H9 (cell line): Measurements from ENCODE around the gene EIF4A3. TPM values are rescaled to one million over a fixed set of nuclear protein-coding genes. Genes with fewer than 3 reads are reported as not detected.

Source experiments
- DNase-seq: peaks from one replicate; pipeline ENCODE4 v3.0.0-alpha.2; 2017
- H2AFZ ChIP-seq: one replicate; pipeline ENCODE4 v1.6.1; 2013; ENCODE audit warnings: mild to moderate bottlenecking, low read length, control low read depth, moderate library complexity
- H2AK5ac ChIP-seq: 2 replicates; pipeline ENCODE4 v1.6.1; 2013; ENCODE audit warnings: low read length, control low read depth, mixed read lengths; ENCODE audit not compliant: insufficient read length
- H2BK120ac ChIP-seq: one replicate; pipeline ENCODE4 v1.6.1; 2013; ENCODE audit warnings: low read depth, mild to moderate bottlenecking, low read length, control low read depth, inconsistent platforms; ENCODE audit not compliant: poor library complexity, severe bottlenecking
- H2BK12ac ChIP-seq: 2 replicates; pipeline ENCODE4 v1.6.1; 2013; ENCODE audit warnings: low read length, control low read depth, mixed read lengths, low read depth; ENCODE audit not compliant: insufficient read length
- H2BK15ac ChIP-seq: 2 replicates; pipeline ENCODE4 v1.6.1; 2013; ENCODE audit warnings: low read depth, low read length, control low read depth
- H2BK20ac ChIP-seq: one replicate; pipeline ENCODE4 v1.6.1; 2013; ENCODE audit warnings: low read depth, mild to moderate bottlenecking, low read length, control low read depth, inconsistent platforms; ENCODE audit not compliant: poor library complexity, severe bottlenecking
- H2BK5ac ChIP-seq: 2 replicates; pipeline ENCODE4 v1.6.1; 2013; ENCODE audit warnings: low read length, control low read depth, mixed read lengths; ENCODE audit not compliant: insufficient read length
- H3K14ac ChIP-seq: 2 replicates; pipeline ENCODE4 v1.6.1; 2013; ENCODE audit warnings: low read length, control low read depth; ENCODE audit not compliant: insufficient read depth
- H3K18ac ChIP-seq: 2 replicates; pipeline ENCODE4 v1.6.1; 2013; ENCODE audit warnings: low read depth, mild to moderate bottlenecking, mixed read lengths, low read length, control low read depth; ENCODE audit not compliant: insufficient read length
- H3K23ac ChIP-seq: 2 replicates; pipeline ENCODE4 v1.6.1; 2013; ENCODE audit warnings: low read length, control low read depth, mixed read lengths, low read depth; ENCODE audit not compliant: insufficient read length
- H3K23me2 ChIP-seq: 2 replicates; pipeline ENCODE4 v1.6.1; 2013; ENCODE audit warnings: low read depth, mild to moderate bottlenecking, mixed read lengths, low read length, control low read depth; ENCODE audit not compliant: insufficient read length, poor library complexity, severe bottlenecking
- H3K27ac ChIP-seq: 2 replicates; pipeline ENCODE4 v1.5.1; 2013; ENCODE audit warnings: low read length, control low read depth, mixed read lengths, low read depth; ENCODE audit not compliant: insufficient read length
- H3K27me3 ChIP-seq: 2 replicates; pipeline ENCODE4 v1.6.1; 2013; ENCODE audit warnings: low read length, control low read depth, inconsistent platforms; ENCODE audit not compliant: insufficient read depth
- H3K4ac ChIP-seq: 2 replicates; pipeline ENCODE4 v1.6.1; 2013; ENCODE audit warnings: low read depth, mild to moderate bottlenecking, control low read depth, inconsistent platforms, low read length, moderate library complexity
- H3K4me1 ChIP-seq: 2 replicates; pipeline ENCODE4 v1.6.1; 2013; ENCODE audit warnings: low read length, control low read depth, inconsistent platforms; ENCODE audit not compliant: insufficient read depth
- H3K4me2 ChIP-seq: 2 replicates; pipeline ENCODE4 v1.6.1; 2013; ENCODE audit warnings: low read length, control low read depth, mixed read lengths; ENCODE audit not compliant: insufficient read length, insufficient read depth
- H3K56ac ChIP-seq: 2 replicates; pipeline ENCODE4 v1.6.1; 2013; ENCODE audit warnings: low read depth, mild to moderate bottlenecking, mixed read lengths, low read length, control low read depth; ENCODE audit not compliant: insufficient read length
- H3K79me1 ChIP-seq: 2 replicates; pipeline ENCODE4 v1.6.1; 2013; ENCODE audit warnings: low read depth, mild to moderate bottlenecking, moderate library complexity, low read length, control low read depth, inconsistent platforms; ENCODE audit not compliant: insufficient read depth, poor library complexity, severe bottlenecking
- H3K79me2 ChIP-seq: 2 replicates; pipeline ENCODE4 v1.6.1; 2013; ENCODE audit warnings: low read length, control low read depth, inconsistent platforms; ENCODE audit not compliant: insufficient read depth
- H3K9ac ChIP-seq: 2 replicates; pipeline ENCODE4 v1.6.1; 2013; ENCODE audit warnings: low read length, control low read depth, mixed read lengths; ENCODE audit not compliant: insufficient read length; ENCODE audit errors: extremely low read depth
- H3K9me3 ChIP-seq: one replicate; pipeline ENCODE4 v1.6.1; 2013; ENCODE audit warnings: low read depth, low read length, inconsistent platforms; ENCODE audit not compliant: control insufficient read depth
- H3T11ph ChIP-seq: one replicate; pipeline ENCODE4 v1.6.1; 2013; ENCODE audit warnings: mild to moderate bottlenecking, low read length, control low read depth, inconsistent platforms
- H4K20me1 ChIP-seq: one replicate; pipeline ENCODE4 v1.6.1; 2013; ENCODE audit not compliant: control insufficient read depth, insufficient read length, insufficient read depth
- H4K5ac ChIP-seq: 2 replicates; pipeline ENCODE4 v1.6.1; 2013; ENCODE audit warnings: low read depth, mild to moderate bottlenecking, mixed read lengths, low read length, control low read depth; ENCODE audit not compliant: insufficient read length
- H4K8ac ChIP-seq: replicated peaks from 2 replicates; pipeline ENCODE4 v1.6.1; 2013; ENCODE audit warnings: low read length, control low read depth, mixed read lengths, low read depth; ENCODE audit not compliant: insufficient read length
- H4K91ac ChIP-seq: 2 replicates; pipeline ENCODE4 v1.6.1; 2013; ENCODE audit warnings: low read depth, mild to moderate bottlenecking, moderate library complexity, mixed read lengths, low read length, control low read depth; ENCODE audit not compliant: insufficient read length
- H3K27ac Mint-ChIP-seq, 3 experiments: 2 replicates in 2 of 3; 3 replicates in 1 of 3; pipeline ENCODE4 v1.8.0; 2020 to 2021; ENCODE audit warnings: mixed read lengths in 3 of 3, mild to moderate bottlenecking in 1 of 3, moderate library complexity in 1 of 3
- H3K27me3 Mint-ChIP-seq: 2 replicates; pipeline ENCODE4 v1.8.0; 2021; ENCODE audit warnings: low read depth, mild to moderate bottlenecking, moderate library complexity, mixed read lengths
- H3K36me3 Mint-ChIP-seq, 3 experiments: 2 replicates in 2 of 3; 3 replicates in 1 of 3; pipeline ENCODE4 v1.8.0; 2020 to 2021; ENCODE audit warnings: low read depth in 3 of 3, mixed read lengths in 3 of 3; ENCODE audit not compliant: insufficient read depth in 1 of 3
- H3K4me1 Mint-ChIP-seq, 2 experiments: 2 replicates each; pipeline ENCODE4 v1.8.0; 2020; ENCODE audit warnings: mixed read lengths in 2 of 2
- H3K4me3 Mint-ChIP-seq, 2 experiments: 2 replicates in 1 of 2; 3 replicates in 1 of 2; pipeline ENCODE4 v1.8.0; 2020 to 2021; ENCODE audit warnings: mild to moderate bottlenecking in 2 of 2, mixed read lengths in 2 of 2, moderate library complexity in 1 of 2
- H3K9me3 Mint-ChIP-seq, 2 experiments: 2 replicates in 1 of 2; 3 replicates in 1 of 2; pipeline ENCODE4 v1.8.0; 2020; ENCODE audit warnings: mild to moderate bottlenecking in 2 of 2, mixed read lengths in 2 of 2, moderate library complexity in 1 of 2
- whole genome bisulfite sequencing: extraction: QIAGEN DNeasy Blood & Tissue Kit; methylation state at CpG from one replicate; pipeline ENCODE4 v1.1.7; 2013; ENCODE audit warnings: missing lambda C conversion rate, low lambda C conversion rate, mixed read lengths; ENCODE audit not compliant: insufficient read length; ENCODE audit errors: extremely low coverage; 5-methylcytosine and 5-hydroxymethylcytosine counted together
- total RNA-seq: library from RNA; stranded (reverse); gene quantifications from 2 replicates; pipeline ENCODE4 v1.2.1, GENCODE V29; 2021
- TF ChIP-seq, protein P1 (sequence below): fragments of 200-600 bp; sonication (generic); conservative IDR thresholded peaks from 3 replicates; pipeline ENCODE4 v1.8.0; 2021; ENCODE audit warnings: antibody characterized with exemption, mild to moderate bottlenecking

Gene EIF4A3
- total RNA-seq, 1 experiment from 2014 or later = 162 TPM

DNA sequence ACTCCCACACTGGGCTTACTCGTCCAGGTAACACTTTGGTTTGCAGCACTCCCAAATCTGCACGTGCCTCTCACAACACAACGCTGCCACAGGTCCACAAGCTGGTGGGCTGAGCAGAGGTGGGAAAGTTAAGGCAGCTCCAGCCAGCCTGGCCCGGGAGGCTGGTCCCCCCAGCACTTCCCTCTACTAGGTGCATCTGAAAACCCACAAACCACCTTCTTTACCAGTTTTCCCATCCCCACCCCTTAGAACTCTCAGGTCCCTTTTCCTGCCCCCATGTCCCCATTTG lies 46.9 kb downstream of the EIF4A3 start:
- H2AK5ac ChIP-seq = no peak overlapping the region
- no peak overlapping the region for H3K56ac ChIP-seq
- H3K79me1 ChIP-seq = no peaks in the 10 kb centered on the region
- TF ChIP-seq, protein P1, sequence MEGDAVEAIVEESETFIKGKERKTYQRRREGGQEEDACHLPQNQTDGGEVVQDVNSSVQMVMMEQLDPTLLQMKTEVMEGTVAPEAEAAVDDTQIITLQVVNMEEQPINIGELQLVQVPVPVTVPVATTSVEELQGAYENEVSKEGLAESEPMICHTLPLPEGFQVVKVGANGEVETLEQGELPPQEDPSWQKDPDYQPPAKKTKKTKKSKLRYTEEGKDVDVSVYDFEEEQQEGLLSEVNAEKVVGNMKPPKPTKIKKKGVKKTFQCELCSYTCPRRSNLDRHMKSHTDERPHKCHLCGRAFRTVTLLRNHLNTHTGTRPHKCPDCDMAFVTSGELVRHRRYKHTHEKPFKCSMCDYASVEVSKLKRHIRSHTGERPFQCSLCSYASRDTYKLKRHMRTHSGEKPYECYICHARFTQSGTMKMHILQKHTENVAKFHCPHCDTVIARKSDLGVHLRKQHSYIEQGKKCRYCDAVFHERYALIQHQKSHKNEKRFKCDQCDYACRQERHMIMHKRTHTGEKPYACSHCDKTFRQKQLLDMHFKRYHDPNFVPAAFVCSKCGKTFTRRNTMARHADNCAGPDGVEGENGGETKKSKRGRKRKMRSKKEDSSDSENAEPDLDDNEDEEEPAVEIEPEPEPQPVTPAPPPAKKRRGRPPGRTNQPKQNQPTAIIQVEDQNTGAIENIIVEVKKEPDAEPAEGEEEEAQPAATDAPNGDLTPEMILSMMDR = no peak
- H3K9ac ChIP-seq = no peak overlapping the region
- no peak overlapping the region for H2BK5ac ChIP-seq
- no peak overlapping the region for H4K5ac ChIP-seq
- H3K36me3 Mint-ChIP-seq = no peaks in the 10 kb centered on the region; a peak in 2 of 7 replicates
- H3K23me2 ChIP-seq = peaks cover 8% of the 10 kb centered on the region
- H3K27ac Mint-ChIP-seq = no peak overlapping the region; a peak in 1 of 7 replicates
- H3T11ph ChIP-seq = no peak overlapping the region
- H3K14ac ChIP-seq = no peak overlapping the region
- H3K23ac ChIP-seq = no peak overlapping the region
- no peaks in the 10 kb centered on the region; the same call in 1 of the 2 replicates for H3K27me3 ChIP-seq
- no peak overlapping the region for H2BK12ac ChIP-seq
- H4K20me1 ChIP-seq = no peaks in the 10 kb centered on the region
- no peak overlapping the region for H4K8ac ChIP-seq
- no peak overlapping the region for H3K4ac ChIP-seq
- H2AFZ ChIP-seq = no peak overlapping the region
- H3K4me3 Mint-ChIP-seq = peak overlapping the region in 1 of 2 experiments; percentile 16; a peak in 1 of 5 replicates
- no peak overlapping the region for H2BK20ac ChIP-seq
- no CpG with 5 or more reads among the region's 4 CpGs for WGBS
- H2BK120ac ChIP-seq = no peak overlapping the region
- no peak overlapping the region for H2BK15ac ChIP-seq
- no peak overlapping the region for H3K4me2 ChIP-seq
- H3K4me1 ChIP-seq = peaks cover 5% of the 10 kb centered on the region; the same call in 1 of the 2 replicates
- H3K79me2 ChIP-seq = no peaks in the 10 kb centered on the region
- no peak overlapping the region for H3K27ac ChIP-seq
- DNase-seq = no peak
- H3K4me1 Mint-ChIP-seq = peaks cover 18 to 30% of the 10 kb centered on the region in 2 experiments
- H3K27me3 Mint-ChIP-seq = peaks cover 14% of the 10 kb centered on the region
- H3K9me3 ChIP-seq = no peaks in the 10 kb centered on the region
- no peak overlapping the region for H4K91ac ChIP-seq
- H3K18ac ChIP-seq = no peak overlapping the region
- no peaks in the 10 kb centered on the region for H3K9me3 Mint-ChIP-seq
